Measurements from ENCODE around the gene CABP4. TPM values are rescaled to one million over a fixed set of nuclear protein-coding genes. Genes with fewer than 3 reads are reported as not detected.
A peak's percentile ranks its signal among the peaks of the same experiment; 100 is the strongest.

CABP4 gene
- total RNA-seq, 1 donor from 2014 or later, result 1.3 TPM

DNA sequence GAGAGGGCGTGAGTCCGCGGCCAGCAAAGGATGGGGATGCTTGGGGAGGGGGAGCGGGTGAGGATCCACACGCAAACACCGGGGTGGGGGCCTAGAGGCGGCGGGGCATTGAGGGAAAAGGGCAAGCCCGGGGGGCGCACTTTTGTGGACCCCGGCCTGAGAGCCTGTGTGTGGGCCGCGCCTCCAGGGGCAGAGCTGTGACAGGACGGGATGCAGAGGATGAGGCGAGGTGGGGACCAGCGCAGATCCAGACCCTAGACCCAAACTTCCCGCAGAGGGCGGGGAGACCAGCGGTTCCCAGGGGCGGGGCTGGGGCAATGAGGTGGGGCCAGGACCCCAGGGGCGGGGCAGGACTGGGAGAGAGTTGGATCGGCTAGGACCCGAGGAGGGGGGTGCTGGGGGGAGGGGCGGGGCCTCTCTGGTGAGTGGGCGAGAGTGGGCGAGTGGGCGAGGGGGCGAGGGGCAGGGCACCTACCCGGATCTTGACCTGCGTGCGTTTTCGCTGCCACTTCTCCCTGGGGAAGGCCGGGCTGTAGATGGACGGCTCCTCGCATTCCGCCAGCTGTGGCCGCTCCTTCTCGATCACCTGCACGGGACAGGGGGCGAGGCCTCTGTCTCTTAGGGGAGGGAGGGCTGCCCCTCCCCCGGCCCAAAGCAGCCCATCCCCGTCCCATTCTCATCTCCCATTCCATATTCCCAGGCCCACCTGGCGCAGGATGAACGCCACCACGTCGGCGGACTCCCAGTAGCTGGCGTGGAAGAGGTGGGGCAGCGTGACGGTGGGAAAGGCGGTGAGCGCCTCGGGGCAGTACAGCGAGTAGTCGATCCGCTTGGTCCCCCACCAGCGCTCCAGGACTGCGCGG, 39.4 kb downstream of the CABP4 start:
- DNase-seq (ENCODE audit: extremely low read depth, low read depth, low spot score), result no peak

DNA sequence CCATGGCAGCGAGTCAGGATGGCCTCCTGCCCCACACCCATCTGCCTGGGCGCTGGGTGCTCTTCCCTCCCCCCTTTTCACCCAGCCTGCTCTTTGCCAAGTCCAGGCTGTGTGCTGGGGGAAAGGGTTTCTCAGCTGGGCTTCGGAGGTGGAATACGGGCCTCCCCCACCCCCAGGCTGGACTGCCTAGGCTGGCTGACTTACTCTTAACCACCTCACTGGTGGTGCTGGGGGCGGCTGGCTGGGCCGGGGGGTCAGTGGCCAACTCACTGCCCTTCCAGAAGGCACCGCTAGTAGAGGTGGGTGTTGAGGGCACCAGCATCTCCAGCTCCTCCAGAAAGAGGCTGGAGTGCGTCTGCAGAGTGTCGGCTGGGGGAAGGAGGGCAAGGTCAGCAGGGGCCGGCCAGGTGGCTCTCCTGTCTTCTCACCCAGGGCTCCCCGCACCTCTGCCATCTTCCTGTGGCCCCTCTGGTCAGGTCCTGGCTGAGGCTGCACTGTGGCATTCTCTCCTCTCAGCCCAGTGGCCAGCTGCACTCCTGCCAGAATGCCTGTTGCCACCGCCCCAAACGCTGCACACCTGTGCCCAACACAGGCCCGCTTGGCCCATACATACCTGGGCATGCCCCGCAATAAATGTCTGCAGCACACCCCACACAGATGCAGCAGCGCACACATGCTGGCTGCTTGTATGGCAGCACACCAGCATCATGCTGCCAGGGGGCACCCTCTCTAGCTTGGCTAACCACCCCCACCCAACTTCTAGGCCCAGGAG, 40.3 kb downstream of the CABP4 start:
- DNase-seq (ENCODE audit: extremely low read depth, low read depth, low spot score), result no peak

DNA sequence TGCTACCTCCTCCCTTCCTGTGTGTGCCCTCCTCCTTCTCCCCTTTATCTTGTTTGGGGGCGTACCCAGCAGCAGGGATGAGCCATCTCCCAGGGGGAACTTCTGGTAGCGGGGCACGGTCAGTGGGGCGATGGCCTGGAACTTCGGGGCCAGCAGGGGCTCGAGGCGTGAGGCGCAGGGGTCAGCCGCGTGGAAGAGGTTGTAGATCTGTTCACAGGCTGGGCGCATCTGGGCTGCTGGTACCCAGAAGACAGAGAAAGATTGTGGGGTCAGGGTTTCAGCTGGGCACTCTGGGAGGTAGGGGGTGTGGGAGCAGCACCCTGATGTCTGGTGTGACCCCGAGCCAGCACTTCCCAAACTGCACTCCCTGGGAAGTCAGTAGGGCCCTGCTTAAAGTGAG, 41.0 kb downstream of the CABP4 start:
- DNase-seq (ENCODE audit: extremely low read depth, low read depth, low spot score), result no peak

DNA sequence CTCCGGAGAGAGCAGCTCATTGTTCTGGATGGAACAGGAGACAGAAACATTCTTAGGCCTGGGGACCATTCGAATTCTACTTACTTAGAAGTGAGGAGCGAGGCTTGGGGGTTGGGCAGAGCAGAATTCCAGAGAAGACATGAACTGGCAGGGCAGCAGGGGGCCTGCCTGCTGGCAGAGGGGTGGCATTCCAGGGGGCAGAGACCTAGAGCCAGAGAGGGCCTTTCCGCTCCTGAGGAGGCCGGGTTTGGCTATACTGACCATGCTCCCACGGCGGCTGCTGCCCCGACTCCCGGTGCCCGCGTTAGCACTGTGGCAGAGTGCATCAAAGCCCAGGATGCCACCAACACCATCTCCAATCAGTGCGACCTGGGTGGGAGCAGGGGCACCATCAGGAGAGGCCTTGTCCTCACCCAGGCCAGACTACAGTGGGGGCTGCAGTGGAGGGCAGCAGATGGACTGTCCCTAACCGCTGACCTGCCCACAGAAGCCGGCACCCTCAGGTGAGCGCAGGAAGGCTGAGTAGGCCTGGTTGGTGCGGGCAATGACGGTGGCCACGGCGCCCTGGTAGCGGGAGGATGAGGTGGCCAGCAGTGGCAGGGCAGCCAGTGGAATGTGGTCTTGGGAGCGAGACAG, 42.6 kb downstream of the CABP4 start:
- DNase-seq (ENCODE audit: extremely low read depth, low read depth, low spot score), result no peak

DNA sequence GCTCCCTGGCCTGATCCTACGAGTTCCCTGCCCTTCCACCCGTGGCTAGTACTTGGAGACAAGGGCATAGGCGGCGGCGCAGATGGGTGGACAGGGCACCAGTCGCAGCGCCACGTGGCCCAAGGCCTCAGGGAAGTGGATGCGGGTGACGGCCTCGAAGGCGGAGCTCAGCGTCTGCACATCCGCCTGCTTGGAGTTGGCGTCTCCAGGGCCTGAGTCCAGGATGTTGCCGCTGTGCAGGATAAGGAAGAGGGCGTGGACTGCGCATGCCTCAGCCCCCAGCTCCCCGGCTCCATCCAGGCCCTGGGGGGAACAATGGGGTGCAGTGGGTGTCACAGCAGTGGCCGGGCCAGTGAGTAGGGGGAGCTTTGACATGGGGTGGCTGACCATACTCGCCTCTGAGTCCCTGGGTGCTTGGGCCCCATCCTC, 43.4 kb downstream of the CABP4 start:
- no peak for DNase-seq (ENCODE audit: extremely low read depth, low read depth, low spot score)

DNA sequence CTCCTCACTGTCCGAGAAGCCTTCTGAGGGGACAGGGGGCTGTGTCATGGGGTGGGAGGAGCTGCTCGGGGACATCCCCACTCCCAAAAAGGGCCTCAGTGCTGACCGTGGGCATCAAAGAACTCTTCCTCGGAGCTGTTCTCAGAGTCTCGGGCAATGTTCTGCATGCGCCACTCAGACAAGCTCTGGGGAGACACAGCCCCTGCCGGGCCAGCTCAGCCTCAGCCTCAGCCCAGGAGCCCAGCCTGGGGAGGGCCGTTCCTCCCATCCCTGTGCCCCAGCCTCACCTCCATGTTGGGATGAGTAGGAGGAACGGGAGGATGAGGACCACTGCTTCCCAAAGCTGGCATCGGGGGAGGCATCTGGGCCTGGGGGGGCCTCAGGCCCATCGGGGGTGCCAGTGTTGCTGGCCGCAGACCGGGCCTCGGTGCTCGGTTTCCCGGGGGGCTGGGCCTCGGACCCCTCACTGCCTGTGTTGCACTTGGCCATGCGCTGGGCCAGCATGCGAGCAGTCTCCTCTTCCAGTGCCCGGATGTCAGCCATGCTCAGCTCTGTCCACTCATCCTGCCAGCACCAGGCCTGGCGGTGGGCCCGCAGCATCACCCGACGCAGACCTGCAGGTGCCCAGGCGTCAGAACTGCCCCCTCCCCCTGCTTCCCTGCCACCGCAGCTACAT, 44.8 kb downstream of the CABP4 start:
- DNase-seq (ENCODE audit: extremely low read depth, low read depth, low spot score), result no peak

DNA sequence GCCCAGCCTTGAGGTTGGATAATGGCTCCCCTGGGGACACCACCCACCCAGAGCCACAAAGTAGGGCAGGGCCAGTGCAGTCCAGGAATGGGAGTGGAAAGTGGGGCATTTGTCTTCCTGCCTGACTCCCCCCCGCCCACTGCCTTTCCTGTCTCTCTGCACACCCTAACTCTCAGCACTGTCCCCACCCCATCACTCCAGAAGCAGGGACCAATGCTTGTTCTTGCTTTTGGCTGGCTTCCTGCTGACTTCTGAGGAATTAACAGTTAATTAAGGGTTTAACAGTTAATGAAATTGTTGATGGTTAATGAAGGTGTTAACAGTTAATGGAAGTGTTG, 45.3 kb downstream of the CABP4 start:
- DNase-seq (ENCODE audit: extremely low read depth, low read depth, low spot score), result no peak

DNA sequence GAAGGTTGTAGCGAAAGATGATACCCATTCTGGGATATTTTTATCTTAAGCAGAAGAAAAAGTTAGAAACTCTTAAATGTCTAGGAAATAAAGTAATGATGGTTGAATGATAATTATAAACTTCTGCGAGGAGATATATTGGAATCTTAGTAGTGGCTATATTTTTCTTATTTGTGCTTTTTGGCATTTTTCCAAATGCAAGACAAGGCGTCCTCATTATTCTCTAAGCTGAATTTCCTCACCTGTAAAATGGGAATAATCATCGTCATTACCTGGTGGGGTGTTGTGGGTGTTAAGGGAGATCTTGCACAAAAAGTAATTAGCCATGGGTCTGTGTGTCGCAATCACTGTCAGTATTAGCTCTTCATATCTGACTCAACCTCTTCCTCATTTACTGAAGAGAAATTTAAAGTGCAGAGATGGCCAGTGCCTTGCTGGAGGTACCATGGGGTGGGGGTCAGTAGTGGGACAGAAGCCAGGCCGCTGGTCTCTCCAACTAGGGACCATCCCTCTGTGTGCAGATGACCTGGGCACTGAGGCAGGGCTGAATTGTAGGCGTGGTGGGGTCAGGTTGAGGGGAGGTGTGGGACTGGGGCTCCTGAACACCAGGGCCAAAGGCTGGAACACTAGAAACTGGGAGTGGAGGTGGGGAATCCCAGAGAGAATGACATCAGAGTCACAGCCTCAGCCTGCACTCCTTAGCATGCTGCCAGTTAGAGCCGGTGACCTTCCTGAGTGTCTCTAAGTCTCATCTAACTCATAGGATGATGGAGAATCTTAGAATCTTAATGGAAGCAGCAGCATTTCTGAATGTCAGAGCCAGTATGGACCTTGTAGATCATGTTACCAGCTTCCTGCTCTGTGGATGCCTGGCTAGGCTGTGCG, 45.9 kb downstream of the CABP4 start:
- DNase-seq (ENCODE audit: extremely low read depth, low read depth, low spot score), result no peak

DNA sequence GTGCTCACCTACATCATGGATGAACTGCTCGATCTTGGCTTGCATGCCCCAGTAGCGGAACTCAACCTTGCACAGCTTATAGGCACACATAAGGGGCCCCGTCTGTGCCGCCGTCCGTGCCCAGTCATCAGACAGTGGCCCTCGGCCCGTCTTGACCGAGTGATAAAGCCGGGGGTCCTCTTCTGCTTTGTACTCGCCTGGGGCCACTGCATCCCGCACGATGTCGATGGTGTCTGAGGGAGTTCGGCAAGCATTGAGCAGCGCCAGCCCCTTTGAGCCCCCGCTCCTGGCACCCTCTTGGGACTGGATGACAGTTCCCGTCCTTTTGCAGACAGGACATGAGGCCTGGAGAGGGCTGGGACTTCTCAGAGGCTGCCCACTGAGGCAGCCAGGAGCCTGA, 46.7 kb downstream of the CABP4 start:
- no peak for DNase-seq (ENCODE audit: extremely low read depth, low read depth, low spot score)

DNA sequence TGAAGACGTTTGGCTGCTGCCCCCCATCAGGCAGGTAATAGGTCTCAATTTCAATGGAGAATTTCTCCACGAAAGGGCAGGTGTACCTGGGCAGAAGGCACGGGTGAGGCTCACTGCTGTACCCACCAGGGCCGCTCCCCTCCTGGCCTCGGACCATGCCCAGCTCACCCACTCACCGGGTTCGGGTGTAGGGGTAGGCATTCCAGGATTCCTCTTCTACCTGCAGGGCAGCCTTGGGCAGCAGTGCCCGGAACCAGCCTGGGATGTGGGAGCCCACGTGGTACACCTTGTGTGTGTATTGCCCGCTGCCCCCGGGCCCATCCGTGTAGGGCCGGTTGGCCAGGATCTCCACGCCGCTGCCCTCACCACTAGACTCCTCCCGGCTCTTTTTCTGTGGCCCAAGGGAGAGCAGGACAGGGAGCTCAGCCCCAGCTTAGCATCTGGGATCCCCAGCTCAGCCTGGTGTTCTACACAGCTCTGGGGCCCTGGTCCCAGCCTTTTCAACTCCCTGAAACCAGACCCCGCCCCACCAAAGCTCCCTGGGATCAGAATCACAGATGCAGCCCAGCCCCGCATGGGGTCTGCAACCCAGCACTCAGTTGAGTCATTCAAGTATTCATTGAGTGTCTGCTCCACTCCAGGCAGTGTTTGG, 47.3 kb downstream of the CABP4 start:
- DNase-seq (ENCODE audit: extremely low read depth, low read depth, low spot score), result no peak

DNA sequence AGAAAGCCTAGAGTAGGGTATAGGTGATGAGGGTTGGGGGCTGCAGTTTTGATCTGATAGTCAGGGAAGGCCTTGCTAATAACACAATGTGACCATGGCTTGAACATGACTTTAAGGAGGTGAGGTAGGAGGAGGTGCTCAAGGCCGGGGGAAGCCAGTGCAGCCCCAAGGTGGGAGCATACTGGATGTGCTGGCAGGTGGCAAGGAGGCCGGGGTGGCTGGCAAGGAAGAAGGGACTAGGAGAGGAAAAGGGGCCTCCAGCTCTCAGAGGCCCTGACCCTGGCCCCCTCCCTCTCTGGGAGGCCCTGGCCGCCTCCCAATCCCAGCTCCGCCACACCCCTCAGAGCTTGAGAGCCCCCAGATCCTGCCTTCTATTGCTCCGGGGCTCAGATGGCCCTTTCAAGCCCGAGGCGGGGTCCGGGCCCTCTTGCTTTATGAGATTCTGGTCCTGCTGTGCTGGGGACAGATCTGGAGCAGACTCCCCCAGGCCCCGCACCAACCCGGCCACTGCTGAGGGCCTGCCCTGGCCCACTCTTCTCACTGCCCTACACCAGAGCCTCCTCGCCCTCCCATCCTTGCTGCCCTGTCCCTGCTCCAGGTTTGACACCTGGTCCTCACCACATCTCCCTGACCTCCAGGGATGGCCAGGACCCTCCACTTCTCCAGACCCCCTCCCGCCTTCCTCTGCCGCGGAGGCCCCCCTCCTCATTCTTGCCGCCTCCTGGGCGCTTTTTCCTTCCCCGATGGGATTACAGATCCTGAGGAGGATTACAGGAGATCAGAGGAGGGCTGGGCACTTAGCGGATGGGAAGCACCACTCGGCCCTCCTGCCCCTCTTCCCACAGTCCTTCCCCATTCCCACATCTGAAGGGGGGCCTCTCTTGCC, 48.2 kb downstream of the CABP4 start:
- no peak for DNase-seq (ENCODE audit: extremely low read depth, low read depth, low spot score)

DNA sequence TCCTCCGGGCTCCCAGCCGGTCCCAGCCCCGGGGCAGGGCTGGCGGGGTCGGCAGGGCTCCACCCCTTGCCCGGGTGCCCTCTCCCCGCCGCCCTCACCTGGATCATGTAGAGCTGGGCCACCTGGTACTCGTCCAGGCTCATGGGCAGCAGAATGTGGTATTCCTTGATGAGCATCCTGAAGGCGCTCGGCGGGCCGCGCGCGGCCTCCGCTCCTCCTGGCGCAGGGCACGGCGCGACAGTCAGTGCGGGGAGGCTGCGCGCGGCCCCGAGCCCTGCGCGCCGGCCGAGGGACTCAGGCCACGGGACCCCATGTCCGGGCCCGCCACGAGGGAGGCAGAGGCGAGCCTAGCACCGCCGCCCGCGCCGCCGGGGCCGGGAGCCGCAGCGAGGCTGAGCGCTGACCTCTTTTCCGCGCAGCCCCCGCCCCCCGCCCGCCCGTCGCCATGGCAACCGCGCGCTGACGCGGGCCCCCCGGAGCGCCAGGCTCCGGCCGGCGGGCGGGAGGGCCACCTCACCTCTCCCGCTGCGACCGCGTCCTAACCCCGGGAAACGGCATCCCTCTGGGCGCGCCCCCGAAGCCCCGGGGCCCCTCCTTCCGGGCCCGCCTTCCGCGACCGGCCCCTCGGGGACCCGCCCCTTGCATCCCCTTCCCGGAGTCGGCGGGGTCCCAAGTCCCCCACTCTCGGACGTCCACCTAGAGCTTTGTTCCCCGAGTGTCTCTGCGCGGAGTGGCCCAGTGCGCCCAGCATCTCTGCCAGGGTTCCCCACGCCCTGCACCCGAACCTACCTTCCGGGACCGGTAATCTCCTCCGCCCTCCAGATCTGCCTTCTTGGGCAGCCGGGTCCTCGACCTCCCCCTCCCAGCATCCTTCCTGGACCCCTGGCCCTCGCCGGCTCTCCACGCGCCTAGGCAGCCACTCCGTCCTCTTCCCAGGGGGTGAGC, 49.1 kb downstream of the CABP4 start:
- no peak for DNase-seq (ENCODE audit: extremely low read depth, low read depth, low spot score)

DNA sequence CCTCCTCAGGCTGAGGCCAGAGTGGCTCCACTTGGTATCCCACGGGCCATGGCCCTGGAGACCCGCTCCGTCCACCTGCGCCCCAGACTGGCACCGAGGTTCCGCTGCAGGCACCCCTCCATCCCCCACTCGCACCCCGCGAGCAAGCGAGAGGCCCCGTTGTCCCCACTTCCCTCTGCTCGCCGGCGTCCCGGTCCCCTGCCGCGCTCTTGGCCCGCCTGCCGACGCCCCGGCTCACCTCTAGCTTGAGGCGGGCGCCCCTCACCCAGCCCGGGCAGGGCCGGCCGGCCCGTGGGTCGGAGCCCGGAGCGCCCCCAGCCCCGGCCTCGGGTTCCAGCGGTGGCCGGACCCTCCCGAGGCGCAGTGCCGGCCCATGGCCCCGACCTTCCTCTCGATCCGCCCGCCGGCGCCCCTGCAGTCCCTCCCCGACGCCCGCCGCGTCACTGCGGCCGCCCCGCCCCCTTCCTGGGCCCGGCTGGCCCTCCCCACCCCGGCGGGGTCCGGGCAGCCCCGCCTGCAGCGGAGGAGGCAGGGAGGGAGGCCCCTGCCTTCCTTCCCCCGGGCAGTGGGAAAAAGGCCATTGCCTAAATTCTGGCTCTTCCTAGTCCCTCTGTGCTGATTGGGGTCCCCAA, 49.9 kb downstream of the CABP4 start, which contains the start of gene PITPNM1:
TSS of gene PITPNM1 (minus strand) at position 414 of the 632 bp plus-strand sequence. CDS start 1,183 bp downstream, outside the sequence.
- DNase-seq (ENCODE audit: extremely low read depth, low read depth, low spot score), result no peak

DNA sequence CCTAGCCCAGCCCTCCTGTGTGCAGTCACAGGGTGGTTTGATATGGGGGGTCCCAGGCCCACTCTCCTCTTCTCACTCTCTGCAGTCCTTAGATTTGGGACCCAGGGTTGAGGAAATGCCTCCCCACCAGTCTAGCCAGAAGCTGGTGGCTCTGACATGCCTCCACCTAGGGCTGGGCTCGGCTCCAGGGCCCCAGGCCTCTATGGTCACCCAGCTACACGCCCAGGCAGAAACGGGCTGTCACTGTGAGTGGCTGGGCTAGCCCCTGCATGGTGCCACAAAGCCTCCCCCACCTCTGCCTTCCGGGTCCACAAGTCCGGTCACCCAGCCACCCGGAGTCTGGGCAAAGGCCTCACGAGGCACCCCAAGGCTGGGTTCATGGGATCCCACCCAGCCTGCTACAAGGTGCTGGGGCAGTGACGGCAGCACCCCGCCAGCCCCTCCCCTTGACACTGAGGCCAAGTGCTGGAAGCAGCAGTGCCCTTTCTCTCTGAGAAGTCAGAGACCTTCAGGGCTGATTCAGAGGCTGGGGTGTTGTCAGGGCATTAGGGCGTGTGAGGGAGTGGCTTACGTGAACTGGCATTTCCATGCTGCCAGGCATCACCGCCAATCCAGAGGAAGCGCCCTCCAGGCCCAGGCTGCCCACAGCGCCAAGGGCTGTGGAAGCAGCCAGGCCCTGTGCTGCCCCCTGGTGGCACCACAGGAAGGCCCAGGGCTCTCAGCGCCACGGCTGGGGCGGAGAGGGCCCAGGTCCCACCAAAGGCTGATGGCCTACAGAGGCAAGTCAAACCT, 50.6 kb downstream of the CABP4 start:
- DNase-seq (ENCODE audit: extremely low read depth, low read depth, low spot score), result peak; percentile 44

DNA sequence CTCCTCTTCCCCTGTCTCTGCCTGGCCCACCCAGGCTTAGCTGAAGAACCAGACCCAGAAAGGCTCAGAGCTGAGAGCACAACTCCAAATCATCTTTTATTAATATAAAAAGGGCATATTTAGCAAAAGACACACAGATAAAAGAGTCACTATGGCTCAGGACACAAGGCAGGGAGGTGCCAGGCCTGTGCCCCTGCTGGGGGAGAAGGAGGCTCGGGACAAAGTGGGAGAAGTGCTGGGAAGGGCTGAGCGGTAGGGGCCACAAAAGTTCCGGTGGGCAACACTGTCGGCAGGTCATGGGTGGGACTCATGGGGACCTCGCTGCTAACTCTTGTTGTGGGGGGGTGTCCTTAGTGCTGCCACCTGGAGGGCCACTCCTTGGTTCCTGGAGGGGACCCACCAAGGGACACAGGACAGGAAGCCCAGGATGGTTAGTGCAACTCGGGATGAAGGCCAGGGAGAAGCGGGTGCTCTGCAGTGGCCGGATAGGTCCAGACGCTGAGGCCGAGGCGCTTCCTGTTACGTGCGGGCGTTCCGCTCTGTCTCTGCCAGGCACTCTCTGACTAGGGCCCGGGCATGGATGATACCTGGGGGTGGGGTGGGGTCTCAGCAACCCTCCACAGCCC, 51.4 kb downstream of the CABP4 start:
- DNase-seq (ENCODE audit: extremely low read depth, low read depth, low spot score), result no peak

Measured in glomerular endothelial cell (primary cell).